GM19239 (cell line): ENCODE data around the gene PTPRN2.
"Not testable (repeated sequence)": the region's sequence is repeated elsewhere in the genome, so short reads cannot be mapped to it uniquely, and the experiment has no call there.

ENCODE experiments used
- DNase-seq: peaks from one replicate; pipeline ENCODE4 v3.0.0; 2011; ENCODE audit warnings: low spot score; ENCODE audit not compliant: insufficient read length
- FAIRE-seq: peaks from 2 replicates; lab custom pipeline; 2011; peaks lifted over from hg19 to GRCh38; lab: Jason Lieb, UNC

PTPRN2 gene

DNA sequence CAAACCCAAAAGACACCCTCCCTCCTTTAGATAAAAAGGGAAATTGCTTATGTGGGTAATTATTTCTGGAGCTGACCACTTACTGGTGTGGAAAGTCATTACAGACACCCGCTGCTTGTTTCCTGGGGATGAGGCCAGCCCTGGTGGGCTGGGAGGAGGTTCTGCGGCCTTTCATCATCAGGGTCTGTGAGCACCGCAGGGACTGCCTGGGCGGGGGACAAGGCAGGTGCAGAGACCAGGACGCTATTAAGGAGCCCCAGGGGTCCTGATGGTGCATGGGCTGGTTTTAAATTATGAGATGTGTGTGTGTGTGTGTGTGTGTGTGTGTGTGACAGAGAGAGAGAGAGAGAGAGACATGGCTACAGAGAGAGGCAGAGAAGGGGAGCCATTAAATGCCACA lies 1079.6 kb downstream of the PTPRN2 start:
- FAIRE-seq (no peak), DNase-seq (no peak)

DNA sequence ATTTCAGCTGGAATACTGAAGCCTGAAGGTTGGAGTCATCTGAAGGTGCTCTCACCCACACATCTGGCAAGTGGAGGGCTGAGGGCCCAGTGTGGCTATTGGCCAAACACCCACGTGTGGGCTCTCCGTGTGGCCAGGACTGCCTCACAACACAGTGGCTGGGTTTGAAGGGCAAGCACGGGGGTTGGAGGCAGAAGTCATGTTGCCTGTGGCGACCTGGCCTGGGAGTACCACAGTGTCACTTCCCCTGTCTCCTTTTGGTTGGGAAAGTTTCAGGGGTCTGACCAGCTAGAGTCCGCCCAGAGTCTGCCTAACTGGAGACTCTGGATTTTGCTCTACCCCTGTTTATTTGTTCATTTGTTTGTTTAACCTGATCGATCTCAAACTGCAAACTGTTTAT lies 1081.4 kb downstream of the PTPRN2 start:
- DNase-seq: no peak
- no peak for FAIRE-seq

DNA sequence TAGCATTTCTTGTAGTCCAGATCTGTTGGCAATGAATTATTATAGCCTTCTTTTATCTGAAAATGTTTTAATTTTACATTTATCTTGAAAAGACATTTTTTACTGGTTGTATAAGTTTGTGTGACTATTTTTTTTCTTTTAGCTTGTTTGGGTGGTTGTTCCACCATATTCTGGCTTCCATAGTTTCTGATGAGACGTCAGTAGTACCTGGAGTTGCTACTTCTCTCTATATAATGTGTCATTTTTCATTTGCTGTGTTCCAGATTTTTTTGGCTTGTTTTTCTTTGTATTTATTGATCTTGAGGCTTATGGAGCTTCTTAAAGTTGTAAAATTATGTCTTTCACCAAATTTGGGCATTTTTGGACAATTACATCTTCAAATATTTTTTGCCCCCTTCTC lies 1082.0 kb downstream of the PTPRN2 start:
- FAIRE-seq (no peak), DNase-seq (no peak)

DNA sequence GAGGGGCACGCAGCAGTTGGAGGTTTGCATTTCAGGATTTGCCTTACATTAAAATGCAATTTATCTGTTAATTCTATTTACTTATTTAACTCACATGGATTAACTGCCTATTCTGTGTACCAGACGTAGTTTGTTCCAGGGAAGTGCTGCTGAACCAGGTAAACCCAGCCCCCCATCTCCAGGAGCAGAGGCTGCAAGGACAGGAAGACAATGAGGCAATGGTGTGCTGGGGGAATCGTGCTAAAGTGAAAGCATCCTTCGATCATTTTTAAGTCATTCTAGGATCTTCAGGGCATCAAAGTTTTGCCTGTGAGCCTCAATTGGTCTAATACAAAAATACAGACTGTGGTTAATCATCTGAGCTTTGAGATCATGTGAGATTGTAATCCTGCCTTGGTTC lies 1084.4 kb downstream of the PTPRN2 start:
- DNase-seq (no peak), FAIRE-seq (no peak)

DNA sequence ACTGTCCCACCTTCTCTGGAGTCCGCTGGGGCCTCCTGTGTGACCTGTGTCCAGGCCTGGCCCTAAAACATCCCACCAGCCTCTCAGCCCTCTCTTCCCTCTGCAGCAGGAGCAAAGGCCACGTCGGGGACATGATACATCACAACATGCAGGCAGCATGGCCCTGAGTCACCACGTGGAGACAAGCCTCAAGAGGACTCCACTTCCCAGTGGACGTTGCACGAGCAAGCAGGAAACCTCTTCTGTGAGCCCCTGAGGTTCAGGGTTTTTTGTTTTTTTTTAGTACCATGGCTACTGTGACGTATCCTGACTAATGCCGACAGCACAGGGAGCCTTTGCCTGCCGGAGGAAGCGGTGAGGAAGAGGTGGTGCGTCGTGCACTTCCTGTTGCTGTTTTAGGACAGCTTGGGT lies 1084.9 kb downstream of the PTPRN2 start:
- FAIRE-seq: no peak
- no peak for DNase-seq

DNA sequence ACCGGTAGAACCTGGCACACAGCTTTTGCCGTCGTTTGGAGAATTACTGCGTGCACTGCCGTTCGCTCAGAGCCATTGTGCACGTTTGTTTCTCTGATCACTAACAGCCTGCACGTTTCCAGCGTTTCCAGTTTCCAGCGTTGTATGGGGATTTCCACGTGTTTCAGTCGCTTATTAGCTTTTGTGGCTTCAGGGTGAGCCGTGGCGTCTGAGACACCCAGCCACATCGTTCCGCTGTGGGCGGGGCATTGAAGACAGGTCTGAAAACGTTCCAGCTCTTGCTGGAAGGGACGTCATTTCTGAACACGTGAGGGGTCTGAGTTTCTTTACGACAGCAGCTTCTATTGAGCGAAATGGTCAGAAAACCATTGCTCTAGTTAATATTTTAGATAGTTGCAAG lies 1086.0 kb downstream of the PTPRN2 start:
- FAIRE-seq: no peak
- no peak for DNase-seq

DNA sequence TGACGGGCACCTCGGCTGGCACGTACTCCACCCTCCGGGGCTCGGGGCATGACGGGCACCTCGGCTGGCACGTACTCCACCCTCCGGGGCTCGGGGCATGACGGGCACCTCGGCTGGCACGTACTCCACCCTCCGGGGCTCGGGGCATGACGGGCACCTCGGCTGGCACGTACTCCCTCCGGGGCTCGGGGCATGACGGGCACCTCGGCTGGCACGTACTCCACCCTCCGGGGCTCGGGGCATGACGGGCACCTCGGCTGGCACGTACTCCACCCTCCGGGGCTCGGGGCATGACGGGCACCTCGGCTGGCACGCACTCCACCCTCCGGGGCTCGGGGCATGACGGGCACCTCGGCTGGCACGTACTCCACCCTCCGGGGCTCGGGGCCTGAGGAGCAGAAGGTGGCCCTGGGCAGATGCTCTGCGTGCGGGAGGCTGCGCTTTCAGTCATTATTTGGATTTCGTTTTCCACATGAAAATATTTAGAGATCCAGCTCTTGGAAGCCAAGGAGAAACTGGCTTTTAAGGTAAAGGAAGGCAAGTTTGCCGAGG lies 1086.6 kb downstream of the PTPRN2 start:
- DNase-seq, FAIRE-seq: not testable (repeated sequence)

DNA sequence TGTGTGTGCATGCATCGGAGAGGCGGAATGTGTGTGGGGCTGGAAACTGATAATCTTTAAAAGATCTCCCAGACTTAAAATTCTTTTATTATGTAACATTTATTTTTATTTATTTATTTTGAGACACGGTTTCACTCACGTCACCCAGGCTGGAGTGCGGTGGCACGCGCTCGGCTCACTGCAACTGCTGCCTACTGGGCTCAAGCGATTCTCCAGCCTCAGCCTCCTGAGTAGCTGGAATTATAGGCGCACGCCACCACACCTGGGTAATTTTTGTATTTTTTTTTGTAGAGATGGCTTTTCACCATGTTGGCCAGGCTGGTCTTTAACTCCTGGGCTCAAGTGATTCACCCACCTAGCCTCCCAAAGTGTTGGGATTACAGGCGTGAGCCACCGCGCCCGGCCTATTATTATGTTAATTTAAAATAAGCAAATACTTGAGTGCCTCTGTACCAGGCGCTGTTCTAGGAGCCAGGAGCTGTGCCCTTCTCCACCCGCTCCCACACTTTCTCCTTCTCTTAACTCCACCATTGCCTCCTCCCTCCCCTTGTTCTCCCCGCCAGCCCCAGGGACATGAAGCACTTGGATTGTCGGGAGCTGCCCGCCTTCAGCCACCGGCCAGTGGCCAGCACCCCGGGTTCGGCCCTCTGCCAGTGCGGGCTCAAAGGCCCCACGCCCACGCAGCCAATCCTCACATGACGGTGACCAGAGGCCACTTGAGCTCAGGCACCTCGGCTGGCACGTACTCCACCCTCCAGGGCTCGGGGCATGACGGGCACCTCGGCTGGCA lies 1087.3 kb downstream of the PTPRN2 start:
- DNase-seq (no peak), FAIRE-seq (no peak)

DNA sequence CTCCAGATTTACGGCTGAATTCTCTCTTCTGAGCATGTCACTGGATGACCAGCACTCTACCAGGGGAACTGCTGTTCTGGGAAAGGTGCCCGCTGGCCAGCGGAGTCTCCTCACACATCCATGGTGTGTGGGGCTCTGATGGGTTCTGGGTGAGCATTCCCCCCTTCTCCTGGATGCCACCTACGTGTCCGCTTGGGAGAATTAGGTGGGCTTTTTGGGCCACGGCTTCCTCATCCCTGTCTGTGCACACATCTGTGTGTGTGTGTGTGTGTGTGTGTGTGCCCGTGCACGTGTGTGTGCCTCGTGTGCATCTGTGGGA lies 1087.8 kb downstream of the PTPRN2 start:
- FAIRE-seq (no peak), DNase-seq (no peak)

DNA sequence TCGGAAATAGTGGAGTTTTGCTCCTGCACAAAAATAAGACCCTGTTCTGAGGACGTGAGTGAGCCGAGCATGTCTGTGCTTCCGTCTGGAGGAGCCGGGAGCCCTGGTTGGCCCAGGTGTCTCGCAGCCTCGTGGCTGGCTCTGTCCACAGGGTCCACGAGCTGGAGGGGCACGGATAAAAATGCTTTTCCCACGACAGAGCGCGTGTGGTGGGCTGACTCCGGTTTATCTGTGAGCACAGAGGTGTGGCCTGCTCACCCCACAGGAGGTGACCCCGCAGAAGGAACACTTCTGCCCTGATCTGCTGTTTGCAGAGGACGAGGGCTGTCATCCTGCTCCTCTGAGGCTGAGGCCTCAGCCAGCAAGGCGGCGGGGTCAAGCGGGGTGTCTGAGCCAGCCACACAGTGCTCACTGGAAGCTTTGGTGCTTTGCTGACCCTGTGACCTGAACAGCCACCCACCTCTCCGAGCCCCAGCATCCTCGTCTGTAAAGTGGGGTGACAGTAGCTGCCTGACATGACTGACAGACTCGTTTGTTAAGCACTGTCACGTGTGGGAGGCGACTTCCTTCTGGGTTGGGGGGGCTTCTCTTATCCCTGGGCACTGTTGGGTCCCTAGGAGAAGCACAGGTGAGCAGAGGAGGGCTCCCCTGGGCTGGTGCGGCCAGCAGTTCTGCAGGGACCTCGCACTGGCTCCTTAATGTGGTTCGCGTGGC lies 1088.3 kb downstream of the PTPRN2 start:
- no peak for FAIRE-seq
- no peak for DNase-seq

DNA sequence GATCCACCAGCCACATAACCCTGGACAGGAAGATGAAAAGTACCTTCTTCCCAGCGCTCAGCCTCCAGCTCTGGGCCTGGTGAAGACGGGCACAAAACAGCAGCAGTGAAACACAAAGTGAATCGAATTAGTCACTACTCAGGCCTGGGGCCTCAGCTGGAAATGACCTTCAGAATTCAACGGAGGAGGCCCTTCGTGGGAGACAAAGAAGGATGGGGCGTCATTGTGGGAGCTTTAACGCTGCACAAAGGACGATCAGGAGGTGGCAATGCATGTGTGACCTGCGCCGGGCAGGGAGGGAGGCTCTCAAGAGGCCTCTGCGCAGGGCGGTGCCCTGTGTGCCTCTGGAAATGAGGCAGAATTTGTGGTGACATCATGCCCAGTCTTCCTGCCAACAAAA lies 1089.0 kb downstream of the PTPRN2 start:
- DNase-seq: no peak
- no peak for FAIRE-seq

DNA sequence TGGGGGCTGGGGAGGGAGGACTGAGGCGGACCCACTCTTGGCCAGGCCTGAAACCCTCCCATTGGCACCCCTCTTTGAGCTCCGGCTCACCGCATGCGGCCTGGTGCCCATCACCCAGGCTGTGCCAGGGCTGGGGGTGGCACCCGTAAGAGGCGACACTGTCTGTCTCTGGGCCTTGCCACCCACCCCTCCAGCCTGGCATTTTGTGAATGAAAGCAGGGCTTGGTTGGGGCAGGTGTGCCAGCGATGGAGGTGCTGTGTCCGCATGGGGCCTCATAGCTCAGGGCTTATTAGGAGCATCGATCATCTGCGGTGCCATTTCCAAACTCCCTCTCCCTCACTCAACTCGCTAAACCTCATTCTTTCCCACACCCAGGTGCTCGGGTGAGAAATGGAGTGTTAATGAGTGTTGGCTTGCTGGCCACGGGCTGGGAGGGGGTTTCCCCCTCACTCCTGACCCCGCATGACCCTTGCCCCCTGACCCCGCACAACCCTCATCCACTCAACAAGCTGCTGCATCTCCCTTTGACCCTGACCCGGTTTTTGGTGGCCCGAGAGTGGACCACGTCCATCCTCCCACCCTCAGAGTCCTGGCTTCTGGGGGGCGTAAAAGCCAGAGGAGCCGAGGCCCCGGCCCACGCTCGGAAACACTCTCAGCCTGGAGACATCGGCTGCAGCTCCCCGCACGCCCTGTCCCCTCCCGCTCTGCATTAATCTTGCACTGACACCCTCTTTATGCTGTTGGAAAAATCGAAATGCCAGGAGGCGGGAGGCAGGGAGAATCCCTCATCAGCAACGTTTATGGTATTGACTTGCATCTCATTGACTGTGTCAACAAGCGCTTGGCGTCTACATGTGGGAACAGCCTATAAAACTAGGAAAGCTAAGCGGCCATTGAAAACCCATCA lies 1089.6 kb downstream of the PTPRN2 start:
- no peak for FAIRE-seq
- DNase-seq: no peak

DNA sequence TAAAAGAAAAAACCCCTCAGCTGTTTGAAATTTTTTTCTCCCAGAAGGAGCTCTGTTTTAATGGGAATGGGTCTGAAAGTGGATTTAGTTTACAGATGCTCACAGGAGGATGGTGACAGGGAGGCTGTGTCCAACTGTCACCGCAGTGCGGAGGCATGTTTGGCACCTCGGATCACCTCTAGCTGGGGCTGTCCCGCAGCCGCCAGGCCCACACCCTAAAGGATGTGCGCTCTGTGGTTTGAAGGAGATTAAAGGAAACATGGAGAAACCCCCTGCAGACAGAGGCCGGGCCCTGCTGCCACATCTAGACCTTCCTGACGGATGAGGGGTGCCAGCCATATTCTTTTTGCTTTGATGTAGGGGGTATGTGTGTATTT lies 1090.3 kb downstream of the PTPRN2 start:
- DNase-seq (no peak), FAIRE-seq (no peak)

DNA sequence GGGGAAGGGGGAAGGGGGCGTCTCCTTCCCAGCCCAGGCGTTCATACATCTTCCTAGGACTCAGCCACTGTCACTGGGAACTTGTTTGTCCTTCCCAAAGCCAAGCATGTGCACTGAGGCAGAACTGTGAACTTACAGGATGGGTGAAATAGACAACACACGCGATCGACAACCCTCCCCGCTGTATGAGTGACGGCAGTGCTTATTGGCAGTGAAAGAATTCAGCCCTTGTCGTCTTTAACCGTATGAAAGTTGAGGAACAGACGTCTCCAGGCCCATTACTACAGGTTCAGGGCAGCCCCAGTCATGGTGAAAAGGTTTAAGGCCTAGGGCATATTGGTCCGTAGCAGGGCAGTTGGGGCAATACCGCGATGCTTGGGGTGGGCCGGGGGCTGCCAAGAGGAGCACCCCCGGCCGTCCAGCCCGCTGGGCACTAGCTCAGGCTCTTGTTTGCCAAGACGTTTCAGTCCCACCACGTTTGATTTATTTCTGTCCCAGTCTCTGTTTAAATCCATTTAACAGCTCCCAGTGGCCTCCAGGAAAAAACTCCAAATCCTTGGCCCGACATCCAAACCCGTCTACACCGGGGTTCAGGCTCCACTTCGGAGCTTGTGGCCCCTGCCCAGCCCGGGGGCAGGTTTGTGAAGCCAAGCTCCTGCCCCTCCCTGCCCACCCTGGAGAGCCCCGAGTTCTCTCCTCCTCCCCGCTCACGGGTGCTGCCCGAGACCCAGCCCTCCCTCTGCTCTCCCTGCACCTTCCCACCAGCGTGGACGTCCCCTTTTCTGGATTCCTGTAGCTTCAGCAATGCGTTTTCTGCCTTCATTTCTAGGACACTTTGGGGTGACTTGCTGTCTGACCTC lies 1091.0 kb downstream of the PTPRN2 start:
- no peak for FAIRE-seq

DNA sequence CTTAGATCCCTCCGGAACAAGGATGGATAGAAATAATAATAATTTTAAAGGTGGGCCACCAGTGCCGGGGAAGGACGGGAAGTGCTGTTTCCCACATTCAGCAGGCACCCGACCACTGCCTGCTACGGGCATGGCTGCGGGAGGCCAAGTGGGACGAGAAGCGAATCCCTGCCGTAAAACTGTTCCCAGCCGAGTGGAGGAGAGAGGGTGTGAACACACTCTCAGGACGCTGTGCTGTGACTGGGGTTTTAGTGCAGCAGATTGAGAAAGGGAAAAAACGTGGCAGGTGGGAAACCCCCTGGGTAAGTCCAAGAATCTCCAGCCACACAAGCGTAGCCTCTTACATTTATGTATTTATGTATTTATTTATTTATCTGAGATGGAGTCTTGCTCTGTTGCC lies 1092.0 kb downstream of the PTPRN2 start:
- FAIRE-seq (no peak), DNase-seq (no peak)

More for the DNA sequence above, 1091.0 kb downstream of the PTPRN2 start:
- DNase-seq: no peak

DNA sequence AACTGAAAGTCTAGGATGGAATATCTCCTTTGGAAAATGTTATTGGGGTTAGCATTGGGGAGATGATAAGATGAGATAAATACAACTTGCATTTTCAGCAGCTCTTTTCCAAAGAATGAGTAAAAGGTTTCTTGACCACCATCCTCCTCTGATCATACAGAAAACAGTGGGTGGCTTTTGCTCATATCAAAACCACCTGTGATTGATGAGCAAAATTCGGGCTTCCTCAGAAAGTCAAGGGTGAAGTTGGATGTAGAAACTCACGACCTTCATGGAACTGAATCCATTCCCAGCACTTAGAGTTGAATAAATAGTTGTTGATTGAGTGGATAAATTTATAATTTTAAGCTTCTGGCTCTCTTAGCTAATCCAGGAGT lies 1092.5 kb downstream of the PTPRN2 start:
- DNase-seq (no peak), FAIRE-seq (peak; percentile 14)

DNA sequence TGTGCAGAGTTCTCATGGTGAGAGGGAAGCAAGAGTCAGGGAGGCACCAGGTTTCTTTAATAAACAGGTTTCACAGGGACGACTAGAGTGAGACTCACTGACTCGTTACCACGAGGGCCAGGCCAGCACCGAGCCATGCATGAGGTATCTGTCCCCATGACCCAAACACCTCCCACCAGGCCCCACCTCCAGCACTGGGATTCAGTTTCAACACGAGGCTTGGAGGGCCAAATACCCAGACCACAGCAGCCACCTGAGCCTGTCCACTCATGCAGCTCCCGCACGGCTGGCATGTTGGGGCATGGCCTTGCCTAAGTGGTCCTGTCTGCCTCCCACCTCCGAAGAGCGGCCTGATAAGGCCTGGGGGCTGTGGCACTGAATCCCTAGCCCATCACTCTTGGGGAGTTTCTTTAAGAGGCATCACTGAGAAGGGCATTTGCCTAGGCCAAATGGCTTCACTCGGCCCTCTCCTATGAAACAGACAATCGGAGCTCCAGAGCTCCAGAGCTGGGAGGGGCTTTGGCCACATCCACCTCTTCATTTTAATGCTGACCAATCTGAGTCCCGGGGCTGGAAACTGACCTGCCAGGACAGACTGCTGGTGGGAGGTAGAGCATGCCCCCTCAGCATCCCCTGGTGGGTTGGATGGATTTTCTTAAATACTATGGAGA lies 1093.0 kb downstream of the PTPRN2 start:
- no peak for FAIRE-seq

DNA sequence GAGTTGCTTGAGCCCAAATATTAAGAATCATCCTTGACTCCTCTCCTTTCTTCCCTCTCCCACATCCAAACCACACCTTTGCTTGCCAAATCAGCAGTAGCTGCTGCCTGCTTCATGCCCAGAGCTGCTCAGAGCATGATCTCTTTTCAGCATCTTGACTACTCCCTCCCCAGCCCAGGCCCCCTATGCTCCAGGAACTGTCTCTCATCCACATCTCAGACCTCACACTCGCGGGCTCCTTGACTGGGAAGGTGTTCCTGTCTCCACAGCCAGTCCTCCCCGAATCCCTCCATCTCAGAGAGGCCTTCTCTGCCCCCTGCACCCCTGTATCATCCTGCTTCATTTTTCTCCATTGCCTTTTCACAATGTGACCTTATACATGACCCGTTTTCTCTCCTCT lies 1093.8 kb downstream of the PTPRN2 start:
- DNase-seq: no peak
- FAIRE-seq: no peak

More for the DNA sequence above, 1093.0 kb downstream of the PTPRN2 start:
- no peak for DNase-seq

DNA sequence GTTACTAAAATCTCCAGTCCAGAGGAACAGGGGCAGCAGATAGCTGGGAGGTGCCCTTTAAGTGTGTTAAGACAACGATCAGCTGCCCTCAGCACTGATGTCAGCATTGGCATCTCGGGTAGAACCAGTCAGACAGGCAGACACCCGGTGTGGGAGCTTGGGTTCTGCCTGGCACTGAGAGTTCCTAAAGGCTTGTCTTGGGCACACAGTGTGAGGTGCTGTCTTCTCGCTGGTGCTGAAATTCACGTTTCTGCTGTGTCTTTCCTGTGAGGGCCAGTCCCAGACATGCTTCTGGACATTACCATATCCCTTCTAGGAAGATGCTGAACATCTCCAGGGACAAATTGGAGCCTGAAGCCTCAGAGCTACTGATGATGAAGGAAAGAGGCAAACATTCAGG lies 1094.6 kb downstream of the PTPRN2 start:
- DNase-seq: no peak
- no peak for FAIRE-seq
